K562 (cell line): ENCODE data around the gene GPATCH4. TPM values are rescaled to one million over a fixed set of nuclear protein-coding genes. Genes with fewer than 3 reads are reported as not detected.

Source experiments
- BCOR ChIP-seq: fragments of 450-650 bp; IDR thresholded peaks from 2 replicates; pipeline ENCODE4 v1.6.1; 2016
- FOXK2 ChIP-seq, 2 experiments: fragments of 450-650 bp; IDR thresholded peaks in 1 of 2; conservative IDR thresholded peaks in 1 of 2; 2 replicates each; pipeline ENCODE4 v1.6.1; 2016; ENCODE audit warnings: low read depth in 2 of 2, mild to moderate bottlenecking in 1 of 2
- HDAC8 ChIP-seq: fragments of 450-650 bp; IDR thresholded peaks from 2 replicates; pipeline ENCODE4 v1.6.1; 2016; ENCODE audit warnings: mild to moderate bottlenecking, missing genetic modification characterization, moderate library complexity, missing compliant biosample characterization
- MCM3 ChIP-seq: fragments of 450-650 bp; IDR thresholded peaks from 2 replicates; pipeline ENCODE4 v1.6.1; 2016
- MED1 ChIP-seq: sonication (generic); formaldehyde crosslinking; IDR thresholded peaks from 2 replicates; pipeline ENCODE4 v1.8.1; 2023; ENCODE audit warnings: missing genetic modification reagents, borderline replicate concordance
- MEF2D ChIP-seq: conservative IDR thresholded peaks from 2 replicates; pipeline ENCODE4 v1.6.1; 2016; ENCODE audit warnings: low read depth, missing genetic modification characterization, missing compliant biosample characterization
- MTA2 ChIP-seq: fragments of 450-650 bp; IDR thresholded peaks from 2 replicates; pipeline ENCODE4 v1.6.1; 2016; ENCODE audit warnings: low read depth
- NBN ChIP-seq: fragments of 450-650 bp; IDR thresholded peaks from 2 replicates; pipeline ENCODE4 v1.6.1; 2016; ENCODE audit warnings: low read depth, mild to moderate bottlenecking
- PATZ1 ChIP-seq: fragments of 250-450 bp; sonication (Bioruptor Pico); IDR thresholded peaks from 2 replicates; pipeline ENCODE4 v1.5.0; 2020; ENCODE audit warnings: mild to moderate bottlenecking, borderline replicate concordance
- POLR2A ChIP-seq: fragments of 450-650 bp; conservative IDR thresholded peaks from 2 replicates; pipeline ENCODE4 v1.6.1; 2016
- RCOR1 ChIP-seq, 2 experiments: IDR thresholded peaks; 2 replicates each; pipeline ENCODE4 v1.6.1; 2012; ENCODE audit warnings: low read depth in 2 of 2, low read length in 2 of 2, borderline replicate concordance in 1 of 2, improper control_type of control experiment in 1 of 2
- SMARCA5 ChIP-seq: fragments of 450-650 bp; IDR thresholded peaks from 2 replicates; pipeline ENCODE4 v1.6.1; 2016
- SMARCC2 ChIP-seq: fragments of 450-650 bp; IDR thresholded peaks from 2 replicates; pipeline ENCODE4 v1.6.1; 2017; ENCODE audit warnings: antibody characterized with exemption, moderate library complexity, mild to moderate bottlenecking, low read depth
- SNAPC5 ChIP-seq: fragments of 250-450 bp; sonication (Bioruptor Pico); IDR thresholded peaks from 2 replicates; pipeline ENCODE4 v1.8.0; 2021; ENCODE audit warnings: moderate library complexity, mild to moderate bottlenecking, inconsistent platforms
- TEAD2 ChIP-seq: fragments of 450-650 bp; IDR thresholded peaks from 2 replicates; pipeline ENCODE4 v1.6.1; 2016; ENCODE audit warnings: missing genetic modification characterization, control low read depth, missing compliant biosample characterization
- YY1 ChIP-seq, 3 experiments: IDR thresholded peaks; 2 replicates each; pipeline ENCODE4 v1.6.1; 2011; ENCODE audit warnings: low read length in 2 of 3, mild to moderate bottlenecking in 2 of 3, moderate library complexity in 2 of 3, borderline replicate concordance in 1 of 3, control low read depth in 1 of 3, low read depth in 1 of 3; ENCODE audit not compliant: insufficient read depth in 3 of 3, insufficient replicate concordance in 2 of 3, control insufficient read depth in 1 of 3, insufficient read length in 1 of 3; ENCODE audit errors: extremely low read depth in 1 of 3
- ZBTB11 ChIP-seq, 3 experiments: fragments of 200-800 bp in 1 of 3; fragments of 250-450 bp in 1 of 3; fragments of 450-650 bp in 1 of 3; sonication (Bioruptor Pico) in 1 of 3; sonication (Bioruptor generic) in 1 of 3; formaldehyde crosslinking in 1 of 3; IDR thresholded peaks; 2 replicates each; pipeline versions ENCODE4 v1.6.1 to v1.8.0; 2016 to 2022; ENCODE audit warnings: mild to moderate bottlenecking in 2 of 3, missing genetic modification characterization in 2 of 3, missing compliant biosample characterization in 1 of 3, moderate library complexity in 1 of 3
- ZC3H8 ChIP-seq: fragments of 450-650 bp; IDR thresholded peaks from 2 replicates; pipeline ENCODE4 v1.6.1; 2017
- ZNF12 ChIP-seq: sonication (generic); formaldehyde crosslinking; IDR thresholded peaks from 2 replicates; pipeline ENCODE4 v1.4.0; 2020; ENCODE audit warnings: mild to moderate bottlenecking, missing genetic modification reagents
- ZNF197 ChIP-seq: fragments of 200-800 bp; sonication (Bioruptor generic); IDR thresholded peaks from 2 replicates; pipeline ENCODE4 v1.6.1; 2016; ENCODE audit warnings: low read depth, missing genetic modification characterization, missing compliant biosample characterization
- ZNF3 ChIP-seq: fragments of 250-450 bp; sonication (Bioruptor Pico); IDR thresholded peaks from 2 replicates; pipeline ENCODE4 v1.5.0; 2021; ENCODE audit warnings: mild to moderate bottlenecking, moderate library complexity
- ZNF41 ChIP-seq: fragments of 250-450 bp; sonication (Bioruptor Pico); conservative IDR thresholded peaks from 2 replicates; pipeline ENCODE4 v1.4.0; 2020; ENCODE audit warnings: mild to moderate bottlenecking
- ZNF436 ChIP-seq: fragments of 250-450, 450-650 bp; sonication (Bioruptor Pico); formaldehyde crosslinking; IDR thresholded peaks from 2 replicates; pipeline ENCODE4 v1.7.0; 2020; ENCODE audit warnings: mild to moderate bottlenecking
- ZNF551 ChIP-seq: fragments of 250-450 bp; sonication (Bioruptor Pico); IDR thresholded peaks from 2 replicates; pipeline ENCODE4 v1.5.0; 2021; ENCODE audit warnings: mild to moderate bottlenecking, moderate library complexity
- ZNF785 ChIP-seq: fragments of 250-450 bp; sonication (Bioruptor Pico); IDR thresholded peaks from 2 replicates; pipeline ENCODE4 v1.4.0; 2020; ENCODE audit warnings: mild to moderate bottlenecking
- polyA plus RNA-seq, 8 experiments: library from polyadenylated mRNA; depleted of rRNA in 4 of 8; stranded (reverse) in 5 of 8; unstranded in 3 of 8; fragments of >200 nt; fragmentation: Nextera tagmentation in 2 of 8; fragmentation: Illumina TruSeq in 1 of 8; extraction: Ambion mirVana in 2 of 8; extraction: Trizol in 1 of 8; gene quantifications; 2 replicates each; pipeline versions ENCODE4 v1.2.1 to v1.2.3, GENCODE V29; 2011 to 2014; ENCODE audit warnings: inconsistent platforms in 1 of 8, missing spikeins in 1 of 8
- total RNA-seq, 7 experiments: library from RNA; depleted of rRNA in 6 of 7; stranded (reverse); fragments of >200 nt in 6 of 7; fragmentation: Illumina TruSeq in 2 of 7; extraction: Trizol in 2 of 7; gene quantifications; 2 replicates each; pipeline versions ENCODE4 v1.2.1 to v1.2.3, GENCODE V29; 2011 to 2021; ENCODE audit warnings: low replicate concordance in 1 of 7

GPATCH4 gene
- total and polyA plus RNA-seq, 9 of the 15 experiments (the other 6 are each of a cell fraction or from before 2014, with no cell fraction given): 43.7 to 105 (median 76.5) TPM

GRCh38 chr1:156592910-156593660, 8.2 kb downstream of the GPATCH4 start (continued):
- TF ChIP-seq PATZ1 (no peak), ZNF41 (no peak), SMARCA5 (peak; percentile 67), ZNF785 (CRISPR knock-in tag) (no peak), TEAD2 (no peak), POLR2A (peak; percentile 15; the same call in 1 of the 2 replicates), ZNF3 (no peak), MCM3 (no peak), HDAC8 (tag) (no peak), MED1 (CRISPR knock-in tag) (no peak), SNAPC5 (CRISPR knock-in tag) (no peak), ZNF436 (CRISPR knock-in tag) (no peak), BCOR (peak; percentile 94), MTA2 (no peak), ZNF12 (CRISPR knock-in tag) (no peak), RCOR1 (IDR thresholded peaks at IDR 0.05; ENCODE audit: borderline replicate concordance in 1 of 2, low read depth in 2 of 2, low read length in 2 of 2) (peak in 1 of 2 experiments; percentile 38; a peak in 1 of 4 replicates), NBN (no peak), YY1 (IDR thresholded peaks at IDR 0.05; ENCODE audit: borderline replicate concordance in 1 of 3, control insufficient read depth in 1 of 3, extremely low read depth in 1 of 3, insufficient read depth in 3 of 3, insufficient read length in 1 of 3, insufficient replicate concordance in 2 of 3, low read depth in 1 of 3, low read length in 2 of 3) (no peak), FOXK2 (conservative IDR thresholded peaks at IDR 0.05 in 1 of 2, IDR thresholded peaks at IDR 0.05 in 1 of 2; ENCODE audit: low read depth in 2 of 2) (no peak), ZNF551 (CRISPR knock-in tag) (no peak), MEF2D (tag) (no peak), ZNF197 (CRISPR knock-in tag) (no peak), ZC3H8 (no peak), ZBTB11 (CRISPR knock-in tag; IDR thresholded peaks at IDR 0.05) (no peak), SMARCC2 (no peak)
